Measurements from ENCODE around the gene ACSL1. TPM values are rescaled to one million over a fixed set of nuclear protein-coding genes. Genes with fewer than 3 reads are reported as not detected.

ACSL1 gene
- total RNA-seq, 4 donors from 2014 or later, result 43.5 to 136 (median 52.0) TPM

DNA sequence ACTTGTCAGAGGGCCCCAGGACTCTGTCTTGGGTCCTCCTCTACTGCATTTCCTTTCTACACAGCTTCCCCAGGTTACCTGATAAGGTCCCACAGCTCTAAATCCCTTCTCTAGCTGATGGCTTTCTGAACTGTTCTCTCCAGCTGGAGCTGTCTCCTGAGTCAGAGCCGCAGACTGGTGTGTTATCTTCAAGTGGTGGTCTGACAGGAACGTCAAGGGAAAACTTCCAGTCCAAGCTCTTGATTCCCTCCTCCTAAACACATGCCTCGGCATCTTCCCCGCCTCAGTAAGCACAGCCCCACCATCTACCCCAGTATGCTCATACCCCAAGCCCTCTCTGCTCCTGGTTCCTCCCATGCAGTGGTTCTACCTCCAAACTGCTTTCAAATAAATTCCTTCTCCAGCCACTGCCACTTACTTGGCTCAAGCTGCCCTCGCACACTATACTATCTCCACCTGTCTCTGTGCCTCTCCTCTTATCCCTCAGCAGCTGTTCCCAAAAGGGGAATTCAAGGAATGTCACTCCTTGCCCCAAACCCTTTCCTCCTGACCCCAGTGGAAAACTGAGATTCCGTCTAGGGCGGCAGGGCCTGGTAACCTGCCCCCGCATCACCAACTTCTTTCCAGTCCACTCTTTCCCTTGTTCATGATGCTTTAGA lies 74.7 kb downstream of the ACSL1 start:
- H3K4me1 ChIP-seq, result peaks cover 26 to 57% (median 34%) of the 10 kb centered on the region in 4 donors
- no peaks in the 10 kb centered on the region for H3K9me3 ChIP-seq
- no peak overlapping the region for H3K4me3 ChIP-seq
- 73% methylated on average over 8 of the region's 8 CpGs for WGBS
- DNase-seq (ENCODE audit: extremely low spot score), result no peak
- no peak overlapping the region for H3K27ac ChIP-seq (replicated peaks in 1 of 4)
- TF ChIP-seq, protein P1, sequence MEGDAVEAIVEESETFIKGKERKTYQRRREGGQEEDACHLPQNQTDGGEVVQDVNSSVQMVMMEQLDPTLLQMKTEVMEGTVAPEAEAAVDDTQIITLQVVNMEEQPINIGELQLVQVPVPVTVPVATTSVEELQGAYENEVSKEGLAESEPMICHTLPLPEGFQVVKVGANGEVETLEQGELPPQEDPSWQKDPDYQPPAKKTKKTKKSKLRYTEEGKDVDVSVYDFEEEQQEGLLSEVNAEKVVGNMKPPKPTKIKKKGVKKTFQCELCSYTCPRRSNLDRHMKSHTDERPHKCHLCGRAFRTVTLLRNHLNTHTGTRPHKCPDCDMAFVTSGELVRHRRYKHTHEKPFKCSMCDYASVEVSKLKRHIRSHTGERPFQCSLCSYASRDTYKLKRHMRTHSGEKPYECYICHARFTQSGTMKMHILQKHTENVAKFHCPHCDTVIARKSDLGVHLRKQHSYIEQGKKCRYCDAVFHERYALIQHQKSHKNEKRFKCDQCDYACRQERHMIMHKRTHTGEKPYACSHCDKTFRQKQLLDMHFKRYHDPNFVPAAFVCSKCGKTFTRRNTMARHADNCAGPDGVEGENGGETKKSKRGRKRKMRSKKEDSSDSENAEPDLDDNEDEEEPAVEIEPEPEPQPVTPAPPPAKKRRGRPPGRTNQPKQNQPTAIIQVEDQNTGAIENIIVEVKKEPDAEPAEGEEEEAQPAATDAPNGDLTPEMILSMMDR (IDR thresholded peaks at IDR 0.05), result no peak
- intact Hi-C loops (cut with DNase I), result no loop called here
- H3K27me3 ChIP-seq, result no peaks in the 10 kb centered on the region
- peaks cover 0 to 10% (median under 1%) of the 10 kb centered on the region in 4 donors for H3K36me3 ChIP-seq

DNA sequence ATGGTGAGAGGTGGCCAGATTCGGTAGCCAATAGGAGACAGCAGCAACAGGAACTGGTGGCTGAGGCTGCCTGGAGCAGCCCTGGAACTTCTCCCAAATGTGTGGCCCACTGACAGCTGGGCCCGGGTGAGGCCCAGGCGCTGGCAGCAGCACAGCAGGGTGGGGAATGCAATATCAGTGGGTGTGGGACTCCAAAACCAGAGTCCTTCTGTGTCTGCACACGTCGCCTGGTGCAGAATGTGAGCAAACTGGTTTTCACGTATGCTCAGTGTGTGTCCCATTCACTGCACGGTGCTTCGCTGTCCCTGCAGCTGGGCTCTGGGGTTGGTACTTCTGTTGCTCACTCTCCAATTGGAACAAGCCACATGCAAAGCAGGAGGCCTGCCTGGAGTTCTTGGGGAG lies 77.5 kb downstream of the ACSL1 start:
- intact Hi-C loops (cut with DNase I), result loop anchor here (10.0 kb wide), 1 partner anchor 347 kb away; no protein-coding TSS in a partner anchor
- Histone ChIP-seq H3K9me3 (no peaks in the 10 kb centered on the region), H3K4me1 (peaks cover 19 to 48% (median 30%) of the 10 kb centered on the region in 4 donors), H3K27me3 (no peaks in the 10 kb centered on the region), H3K36me3 (no peaks in the 10 kb centered on the region), H3K4me3 (no peak overlapping the region), H3K27ac (replicated peaks in 1 of 4) (peak overlapping the region in 1 of 4 donors; percentile 79)
- TF ChIP-seq, protein P1 (IDR thresholded peaks at IDR 0.05), result no peak
- TF ChIP-seq POLR2A (IDR thresholded peaks at IDR 0.05; ENCODE audit: low read depth) (no peak), POLR2AphosphoS5 (IDR thresholded peaks at IDR 0.05) (no peak), EP300 (IDR thresholded peaks at IDR 0.05) (no peak)
- DNase-seq (ENCODE audit: extremely low spot score), result no peak
- 87% methylated on average over 8 of the region's 8 CpGs for WGBS

DNA sequence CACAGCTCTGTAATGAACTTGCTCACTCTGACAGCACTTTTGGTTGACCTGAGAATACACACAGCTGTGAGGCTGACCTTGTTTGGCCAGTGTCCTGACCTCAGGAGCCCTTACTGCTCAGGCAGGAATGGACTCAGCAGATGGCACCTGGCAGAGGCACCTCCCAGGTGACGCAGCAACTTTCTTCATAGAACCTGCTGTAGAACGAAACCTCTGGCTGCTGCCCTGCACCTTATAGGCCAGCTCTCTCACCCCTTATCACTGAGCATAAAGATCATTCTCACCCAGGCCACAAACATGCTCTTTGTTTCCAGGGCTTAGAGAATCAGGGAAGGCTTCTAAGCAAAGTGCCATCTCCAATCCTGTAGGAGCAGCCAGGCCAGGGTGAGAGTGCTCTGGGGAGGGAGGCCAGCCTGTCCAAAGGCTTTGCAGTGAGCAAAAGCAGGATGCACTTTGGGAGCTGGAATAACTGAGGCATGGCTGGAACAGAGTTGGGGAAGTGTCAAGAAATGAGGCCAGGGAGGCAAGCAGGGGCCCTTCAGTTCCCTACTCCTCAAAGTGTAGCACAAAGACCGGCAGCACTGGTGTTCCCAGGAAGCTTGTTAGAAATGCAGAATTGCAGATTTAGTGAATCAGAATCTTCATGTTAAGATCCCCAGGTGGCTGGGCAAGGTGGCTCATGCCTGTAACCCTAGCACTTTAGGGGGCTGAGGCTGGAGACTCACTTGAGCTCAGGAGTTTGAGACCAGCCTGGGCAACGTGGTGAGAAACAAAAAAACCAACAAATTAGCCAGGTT lies 78.5 kb downstream of the ACSL1 start:
- Histone ChIP-seq H3K27ac (replicated peaks in 1 of 4) (peak overlapping the region; percentile 75 to 80 (median 78)), H3K27me3 (no peaks in the 10 kb centered on the region), H3K9me3 (no peaks in the 10 kb centered on the region), H3K4me1 (peaks cover 19 to 45% (median 30%) of the 10 kb centered on the region in 4 donors), H3K4me3 (peak overlapping the region in 1 of 4 donors; percentile 30), H3K36me3 (no peaks in the 10 kb centered on the region)
- TF ChIP-seq POLR2AphosphoS5 (IDR thresholded peaks at IDR 0.05) (no peak), EP300 (IDR thresholded peaks at IDR 0.05) (no peak), POLR2A (IDR thresholded peaks at IDR 0.05; ENCODE audit: low read depth) (no peak)
- TF ChIP-seq, protein P1 (IDR thresholded peaks at IDR 0.05), result no peak
- intact Hi-C loops (cut with DNase I), result loop anchor here (2.0 to 10.0 kb wide), 2 partner anchors 236 to 348 kb away; no protein-coding TSS in a partner anchor
- no peak for DNase-seq (ENCODE audit: extremely low spot score)
- 90% methylated on average over 4 of the region's 4 CpGs for WGBS

DNA sequence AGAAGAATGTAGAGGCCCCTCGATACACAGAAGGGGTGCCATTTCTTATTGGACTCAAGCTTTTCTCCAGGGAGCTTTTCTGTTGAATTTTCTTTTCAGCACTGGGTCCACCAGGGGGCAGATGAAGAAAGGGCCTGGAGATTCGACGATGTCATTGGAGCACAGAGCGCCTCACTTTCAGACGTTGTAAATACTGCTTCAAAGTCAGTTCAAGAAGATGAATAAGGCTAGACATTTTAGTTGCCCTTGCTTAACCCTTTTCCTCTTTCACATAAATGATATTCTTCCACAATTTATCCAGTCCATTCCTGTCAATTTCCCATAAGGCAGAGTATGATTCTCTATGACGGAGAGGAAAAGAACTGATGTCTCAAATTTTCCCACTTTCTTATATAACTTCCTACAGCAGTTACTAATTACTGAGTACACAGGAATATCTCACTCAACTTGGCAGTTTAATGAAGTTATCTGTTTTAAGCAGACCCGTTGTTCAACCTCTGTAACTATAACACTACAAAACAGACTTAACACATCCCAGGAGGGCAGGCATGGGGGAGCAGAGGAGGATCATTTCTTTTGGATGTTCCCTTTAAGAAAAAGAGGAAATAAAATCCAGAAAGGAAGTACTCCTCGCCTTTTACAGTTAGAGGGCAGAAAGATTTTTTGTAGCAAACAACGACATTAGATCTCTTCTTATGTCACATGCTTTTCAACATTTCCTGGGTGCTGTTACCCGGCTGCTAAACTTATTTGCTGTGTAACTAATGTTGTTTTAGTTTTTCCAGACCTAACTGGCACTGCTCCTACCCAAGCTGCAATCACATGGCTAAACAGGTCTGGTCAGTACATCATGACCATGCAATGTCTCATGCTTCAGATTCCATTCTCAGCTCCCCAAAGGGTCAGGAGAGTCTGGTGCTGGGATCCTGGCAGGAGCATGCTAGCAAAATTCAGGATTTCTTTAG lies 79.7 kb downstream of the ACSL1 start:
- peak overlapping the region in 3 of 4 donors; percentile 28 to 32 (median 30) for H3K4me3 ChIP-seq
- H3K36me3 ChIP-seq, result no peaks in the 10 kb centered on the region
- intact Hi-C loops (cut with DNase I), result loop anchor here (2.0 to 10.0 kb wide), 2 partner anchors 237 to 349 kb away; no protein-coding TSS in a partner anchor
- H3K27ac ChIP-seq (replicated peaks in 1 of 4), result peak overlapping the region; percentile 75 to 80 (median 78)
- peaks cover 19 to 36% (median 30%) of the 10 kb centered on the region in 4 donors for H3K4me1 ChIP-seq
- WGBS, result 5% methylated on average over 10 of the region's 10 CpGs
- no peaks in the 10 kb centered on the region for H3K9me3 ChIP-seq
- TF ChIP-seq POLR2AphosphoS5 (IDR thresholded peaks at IDR 0.05) (peak; percentile 67 to 79), POLR2A (IDR thresholded peaks at IDR 0.05; ENCODE audit: low read depth) (no peak), EP300 (IDR thresholded peaks at IDR 0.05) (no peak)
- TF ChIP-seq, protein P1 (IDR thresholded peaks at IDR 0.05), result peak; percentile 81 to 83 (median 83)
- no peaks in the 10 kb centered on the region for H3K27me3 ChIP-seq
- DNase-seq (ENCODE audit: extremely low spot score), result no peak

All from esophagus muscularis mucosa (tissue), 4 donors.